IMR-90 (cell line): ENCODE data around the gene RAB11FIP3. TPM values are rescaled to one million over a fixed set of nuclear protein-coding genes. Genes with fewer than 3 reads are reported as not detected.

Experiments used
- ATAC-seq: fragments of 200-7000 bp; cut with Tn5 transposase; 2 replicates; pipeline ENCODE4 v1.9.1; 2020; ENCODE audit warnings: low read depth, mild to moderate bottlenecking, moderate library complexity
- BruUV-seq: library from RNA; stranded (reverse); fragments of 400-500 nt; replicated peaks from 2 replicates; lab custom pipeline; 2021; lab: Mats Ljungman, UMichigan
- CTCF ChIA-PET: fragments of 300-600 bp; formaldehyde crosslinking; extraction: SDS; loops from one replicate; lab custom pipeline; 2021; ENCODE audit warnings: antibody characterized with exemption; lab: Yijun Ruan, JAX
- POLR2A ChIA-PET: fragments of 300-600 bp; sonication (Branson Sonifier 250); formaldehyde crosslinking; loops from one replicate; lab custom pipeline; 2022; ENCODE audit warnings: antibody characterized with exemption; ENCODE audit not compliant: unreplicated experiment; lab: Charles Lee
- DNase-seq: peaks from one replicate; pipeline ENCODE4 v3.0.0; 2013
- H2AFZ ChIP-seq: replicated peaks from 2 replicates; pipeline ENCODE3; 2013; ENCODE audit warnings: low read length, mild to moderate bottlenecking; ENCODE audit not compliant: poor library complexity
- H2AK5ac ChIP-seq: 2 replicates; pipeline ENCODE4 v1.6.1; 2013; ENCODE audit warnings: low read depth, low read length, inconsistent platforms
- H2AK9ac ChIP-seq: replicated peaks from 2 replicates; pipeline ENCODE3; 2013; ENCODE audit warnings: mild to moderate bottlenecking, low read depth, low read length, moderate library complexity; ENCODE audit not compliant: poor library complexity
- H2BK120ac ChIP-seq: 2 replicates; pipeline ENCODE4 v1.6.1; 2013; ENCODE audit warnings: low read depth, low read length, inconsistent platforms
- H2BK15ac ChIP-seq: 3 replicates; pipeline ENCODE4 v1.6.1; 2013; ENCODE audit warnings: low read depth, low read length, inconsistent platforms
- H2BK20ac ChIP-seq: 2 replicates; pipeline ENCODE4 v1.6.1; 2013; ENCODE audit warnings: low read depth, mild to moderate bottlenecking, inconsistent platforms, low read length, moderate library complexity
- H2BK5ac ChIP-seq: 2 replicates; pipeline ENCODE4 v1.6.1; 2013; ENCODE audit warnings: mild to moderate bottlenecking, low read depth, low read length, inconsistent platforms; ENCODE audit not compliant: poor library complexity, severe bottlenecking
- H3K14ac ChIP-seq: replicated peaks from 2 replicates; pipeline ENCODE4 v1.6.1; 2013; ENCODE audit warnings: low read depth, low read length, inconsistent platforms
- H3K18ac ChIP-seq: 2 replicates; pipeline ENCODE4 v1.6.1; 2013; ENCODE audit warnings: low read depth, low read length, control low read depth
- H3K23ac ChIP-seq: 2 replicates; pipeline ENCODE4 v1.6.1; 2013; ENCODE audit warnings: low read depth, low read length, inconsistent platforms
- H3K27ac ChIP-seq: 2 replicates; pipeline ENCODE4 v1.5.1; 2013; ENCODE audit warnings: mild to moderate bottlenecking, control low read depth, low read length; ENCODE audit not compliant: insufficient read depth
- H3K27me3 ChIP-seq: 2 replicates; pipeline ENCODE4 v1.6.1; 2013; ENCODE audit warnings: low read length; ENCODE audit not compliant: control insufficient read depth, insufficient read depth
- H3K36me3 ChIP-seq: 2 replicates; pipeline ENCODE4 v1.6.1; 2013; ENCODE audit warnings: low read length, mixed read lengths; ENCODE audit not compliant: control insufficient read depth, insufficient read depth
- H3K4ac ChIP-seq: 2 replicates; pipeline ENCODE4 v1.6.1; 2013; ENCODE audit warnings: low read depth, low read length, inconsistent platforms
- H3K4me1 ChIP-seq: 2 replicates; pipeline ENCODE4 v1.6.1; 2013; ENCODE audit warnings: low read length, mixed read lengths; ENCODE audit not compliant: control insufficient read depth, insufficient read depth
- H3K4me2 ChIP-seq: 2 replicates; pipeline ENCODE4 v1.6.1; 2013; ENCODE audit warnings: low read depth, mild to moderate bottlenecking, control low read depth, low read length, moderate library complexity
- H3K4me3 ChIP-seq: 2 replicates; pipeline ENCODE4 v1.5.1; 2013; ENCODE audit warnings: low read depth, mild to moderate bottlenecking, control low read depth, low read length, moderate library complexity; ENCODE audit not compliant: insufficient read depth
- H3K56ac ChIP-seq: 2 replicates; pipeline ENCODE4 v1.6.1; 2013; ENCODE audit warnings: low read length, inconsistent platforms; ENCODE audit not compliant: insufficient read depth; ENCODE audit errors: extremely low read depth
- H3K79me1 ChIP-seq, 2 experiments: 2 replicates each; pipeline ENCODE4 v1.6.1; 2013; ENCODE audit warnings: low read length in 2 of 2, inconsistent platforms in 1 of 2, low read depth in 1 of 2
- H3K9ac ChIP-seq: 2 replicates; pipeline ENCODE4 v1.6.1; 2013; ENCODE audit warnings: low read depth, low read length, control low read depth
- H3K9me1 ChIP-seq: 2 replicates; pipeline ENCODE4 v1.6.1; 2013; ENCODE audit warnings: low read length, inconsistent platforms; ENCODE audit not compliant: insufficient read depth
- H3K9me3 ChIP-seq: 2 replicates; pipeline ENCODE4 v1.6.1; 2013; ENCODE audit warnings: low read length; ENCODE audit not compliant: control insufficient read depth, insufficient read depth
- H4K20me1 ChIP-seq: 2 replicates; pipeline ENCODE4 v1.6.1; 2013; ENCODE audit warnings: low read length, inconsistent platforms; ENCODE audit not compliant: insufficient read depth
- H4K5ac ChIP-seq: 2 replicates; pipeline ENCODE4 v1.6.1; 2013; ENCODE audit warnings: mild to moderate bottlenecking, low read depth, low read length, control low read depth
- H4K8ac ChIP-seq, 2 experiments: 2 replicates each; pipeline ENCODE4 v1.6.1; 2013; ENCODE audit warnings: low read depth in 2 of 2, low read length in 2 of 2, control low read depth in 1 of 2, inconsistent platforms in 1 of 2
- H4K91ac ChIP-seq: 2 replicates; pipeline ENCODE4 v1.6.1; 2013; ENCODE audit warnings: low read depth, low read length, inconsistent platforms; ENCODE audit not compliant: insufficient read depth
- FOS ChIP-seq: fragments of 150-350 bp; IDR thresholded peaks from 2 replicates; pipeline ENCODE4 v1.6.1; 2016; ENCODE audit warnings: low read depth, low read length
- MAFK ChIP-seq: IDR thresholded peaks from 2 replicates; pipeline ENCODE4 v1.6.1; 2012; ENCODE audit warnings: low read depth, low read length, improper control_type of control experiment
- MXI1 ChIP-seq: IDR thresholded peaks from 2 replicates; pipeline ENCODE4 v1.6.1; 2012; ENCODE audit warnings: low read depth, mild to moderate bottlenecking, low read length, moderate library complexity, borderline replicate concordance
- RAD21 ChIP-seq: IDR thresholded peaks from 2 replicates; pipeline ENCODE4 v1.6.1; 2012; ENCODE audit warnings: low read length, improper control_type of control experiment
- SMC3 ChIP-seq: fragments of 150-350 bp; IDR thresholded peaks from 2 replicates; pipeline ENCODE4 v1.6.1; 2016; ENCODE audit warnings: low read depth, mild to moderate bottlenecking, antibody characterized with exemption, low read length, moderate library complexity
- WGBS, 2 experiments: methylation state at CpG; one replicate each; pipeline versions ENCODE4 v1.1.5 to v1.1.7; 2013; ENCODE audit warnings: missing lambda C conversion rate in 2 of 2; ENCODE audit not compliant: insufficient read length in 1 of 2; ENCODE audit errors: extremely low coverage in 2 of 2; 5-methylcytosine and 5-hydroxymethylcytosine counted together
- dilution Hi-C: fragments of 300-500 bp; cut with HindIII; formaldehyde crosslinking; loops from one replicate; pipeline ENCODE4 v1.14.3; 2018; ENCODE audit warnings: low sequenced_read_pairs; ENCODE audit not compliant: unreplicated experiment
- in situ Hi-C: fragments of 300-500 bp; cut with MboI; formaldehyde crosslinking; loops from 3 replicates; pipeline ENCODE4 v1.14.3; 2019; ENCODE audit warnings: low sequenced_read_pairs, inconsistent platforms, mixed read lengths
- intact Hi-C: fragments of 100-400 bp; cut with micrococcal nuclease; formaldehyde crosslinking; loops from 2 replicates; pipeline ENCODE4 v1.10.0; 2022
- polyA plus RNA-seq, 3 experiments: library from polyadenylated mRNA; depleted of rRNA; stranded (reverse); fragments of >200 nt; gene quantifications; 2 replicates each; pipeline ENCODE4 v1.2.3, GENCODE V29; 2012; ENCODE audit warnings: low replicate concordance in 1 of 3
- total RNA-seq: library from RNA; depleted of rRNA; stranded (reverse); fragments of >200 nt; gene quantifications from 2 replicates; pipeline ENCODE4 v1.2.3, GENCODE V29; 2012

The RAB11FIP3 gene
- total and polyA plus RNA-seq, 2 of the 4 experiments (the other 2 are of a cell fraction), result 7.5 to 22.5 TPM

- no peak for TF ChIP-seq RAD21
These were observed 134.2 kb downstream of the RAB11FIP3 start (continued) for GRCh38 chr16:559411-560203.

GRCh38 chr16:560204-560700, 134.8 kb downstream of the RAB11FIP3 start, which contains the start of gene PRR35:
Gene PRR35 (plus strand): TSS chr16:560394. CDS start chr16:563295, 2,901 bp downstream.
- H3K36me3 ChIP-seq, result no peaks in the 10 kb centered on the region
- H3K27ac ChIP-seq, result no peak within 1 kb of the TSS
- H2AK5ac ChIP-seq, result no peak within 1 kb of the TSS
- no peak within 1 kb of the TSS for H2BK20ac ChIP-seq
- H2BK15ac ChIP-seq, result no peak within 1 kb of the TSS
- H4K8ac ChIP-seq, result no peak within 1 kb of the TSS
- no peak within 1 kb of the TSS for H2AFZ ChIP-seq
- H2AK9ac ChIP-seq, result no peak within 1 kb of the TSS
- no peak within 1 kb of the TSS for H3K23ac ChIP-seq
- H4K5ac ChIP-seq, result no peak within 1 kb of the TSS
- ChIA-PET CTCF (no interaction called here), POLR2A (no interaction called here)
- H3K4me3 ChIP-seq, result no peak within 1 kb of the TSS
- peaks cover 48% of the 10 kb centered on the region for H3K27me3 ChIP-seq
- H3K79me1 ChIP-seq, result no peaks in the 10 kb centered on the region
- no peak within 1 kb of the TSS for H3K14ac ChIP-seq
- H2BK5ac ChIP-seq, result no peak within 1 kb of the TSS
- in situ Hi-C loops (no loop called here), intact Hi-C loops (no loop called here), dilution Hi-C loops (no loop called here)
- H3K18ac ChIP-seq, result no peak within 1 kb of the TSS
- no peak within 1 kb of the TSS for H3K4me2 ChIP-seq
- DNase-seq, result no peak
- WGBS, 2 experiments, result 1% methylated on average over 38 of the region's 84 CpGs; no CpG with 5 or more reads in 1 of the 2 experiments
- ATAC-seq, result no peak
- BruUV-seq, result no TSS peak
- H3K9me1 ChIP-seq, result no peaks in the 10 kb centered on the region; the same call in 1 of the 2 replicates
- H3K9ac ChIP-seq, result no peak within 1 kb of the TSS
- H3K9me3 ChIP-seq, result no peaks in the 10 kb centered on the region
- no peak within 1 kb of the TSS for H2BK120ac ChIP-seq
- H4K91ac ChIP-seq, result no peak within 1 kb of the TSS
- TF ChIP-seq MAFK, result no peak
- no peak for TF ChIP-seq SMC3
- no peak for TF ChIP-seq FOS
- TF ChIP-seq MXI1, result no peak
- no peak within 1 kb of the TSS for H3K56ac ChIP-seq
- peaks cover 6% of the 10 kb centered on the region; the same call in 1 of the 2 replicates for H4K20me1 ChIP-seq
- no peak within 1 kb of the TSS for H3K4ac ChIP-seq
- no peaks in the 10 kb centered on the region for H3K4me1 ChIP-seq
